Hippocampal formation (tissue), 2 donors: ENCODE data around the gene KRT2.

Experiments used
- DNase-seq, 2 donors: peaks; one replicate each; lab custom pipeline; 2025; lab: John Stamatoyannopoulos, UW

KRT2 gene

DNA sequence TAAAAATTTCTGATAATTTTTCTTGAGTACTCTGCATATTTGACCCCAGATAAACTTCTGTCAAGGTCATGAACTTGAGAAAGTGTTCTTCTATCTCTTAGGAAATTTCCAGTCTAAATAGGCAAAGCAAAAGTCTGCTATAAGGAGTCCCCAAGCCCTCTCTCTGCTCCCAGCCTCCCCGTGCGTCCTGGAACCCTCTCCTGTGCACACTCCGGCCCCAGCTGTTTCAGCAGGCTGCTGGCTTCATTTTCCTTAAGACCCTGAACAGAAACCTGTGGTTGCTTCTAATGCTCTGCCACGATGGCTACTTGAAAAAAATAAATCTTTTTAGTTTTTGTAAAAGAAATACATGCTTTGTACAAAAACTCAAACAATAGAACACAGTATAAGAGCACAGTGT, 14.7 kb downstream of the KRT2 start:
- DNase-seq = no peak

DNA sequence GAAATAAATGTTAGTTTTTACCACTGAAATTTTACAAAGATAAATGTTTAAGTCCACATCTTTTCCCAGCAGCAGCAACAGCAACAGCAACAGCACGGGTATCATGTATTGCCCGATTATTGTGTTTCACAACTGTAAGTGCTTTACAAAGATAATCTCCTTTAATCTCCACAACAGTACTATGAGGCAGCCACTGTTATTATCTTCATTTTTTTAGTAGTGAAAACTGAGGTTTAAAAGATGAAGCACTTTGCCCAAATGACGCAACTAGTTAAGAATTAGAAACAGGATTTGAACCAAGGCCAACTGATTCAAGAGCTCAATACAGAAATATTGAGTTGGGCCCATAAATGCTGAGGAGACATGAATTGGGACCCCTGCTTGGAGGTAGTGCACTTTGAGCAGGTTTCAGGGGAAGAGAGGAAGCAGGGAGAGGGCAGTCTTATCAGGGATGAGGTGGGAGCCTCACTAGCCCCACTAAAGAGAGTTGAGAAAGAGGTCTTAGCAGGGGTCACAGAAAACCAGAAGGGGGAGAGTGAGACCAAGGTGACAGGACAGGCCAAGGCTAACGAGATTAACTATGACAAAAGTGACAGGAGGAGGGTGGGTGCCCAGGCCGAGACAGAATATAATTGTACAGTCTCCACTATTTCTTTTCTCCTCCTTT, 15.3 kb downstream of the KRT2 start:
- DNase-seq = no peak

DNA sequence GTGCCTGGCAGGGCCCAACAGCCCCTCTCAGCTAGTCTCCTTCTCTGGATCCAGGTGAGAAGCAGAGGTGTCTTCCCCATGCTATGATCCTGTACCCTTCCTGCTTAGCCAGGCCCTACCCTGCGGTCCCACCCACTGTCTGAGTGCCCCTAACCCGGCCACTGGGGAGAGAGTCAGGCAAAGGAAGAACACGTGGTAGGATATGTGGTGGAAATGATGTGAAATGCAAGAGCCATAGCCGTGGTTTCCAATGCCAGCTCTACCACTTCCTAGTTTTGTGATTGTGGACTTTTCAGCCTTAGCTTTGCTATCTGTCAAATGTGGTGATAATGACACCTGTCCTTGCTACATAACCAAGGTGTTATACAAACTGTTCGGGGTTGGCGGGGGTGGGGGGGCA, 15.8 kb downstream of the KRT2 start:
- no peak for DNase-seq

DNA sequence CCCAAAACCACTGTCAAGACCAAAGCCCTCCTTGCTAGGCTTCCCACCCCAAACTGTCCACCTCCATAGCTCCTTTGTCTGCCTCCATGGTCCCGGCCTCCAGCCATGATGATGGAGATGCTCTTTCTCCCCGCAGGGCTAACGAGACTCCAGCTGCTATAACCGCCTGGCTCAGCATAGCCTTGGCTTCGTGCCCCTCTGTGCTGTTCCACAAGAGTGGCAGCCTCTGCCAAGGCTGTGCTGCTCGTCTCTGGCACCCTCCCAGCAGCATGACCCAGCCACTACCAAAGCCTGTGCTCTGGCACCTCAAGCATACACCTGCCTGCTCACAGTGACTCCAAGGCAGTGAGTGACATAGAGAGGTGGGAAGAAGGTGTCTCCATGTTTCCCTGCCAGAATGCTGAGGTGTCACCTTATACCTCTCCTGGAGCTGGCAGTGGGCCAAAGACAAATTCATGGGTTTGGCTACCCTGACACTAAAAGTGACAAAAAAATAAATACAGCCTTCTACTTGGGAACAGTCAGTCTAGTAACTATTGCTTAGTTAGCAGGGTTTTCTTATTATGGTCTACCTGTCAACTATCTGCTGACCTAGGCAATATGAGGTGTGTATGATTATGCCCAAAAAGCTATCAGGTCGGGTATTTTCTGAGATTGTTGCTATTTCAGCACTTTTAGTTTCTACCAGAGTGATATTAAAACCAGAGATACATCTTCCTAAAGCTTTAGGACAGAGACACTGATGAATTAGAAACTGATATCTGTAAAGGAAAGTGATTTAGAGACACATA, 17.6 kb downstream of the KRT2 start:
- peak; percentile 70 to 74 for DNase-seq

DNA sequence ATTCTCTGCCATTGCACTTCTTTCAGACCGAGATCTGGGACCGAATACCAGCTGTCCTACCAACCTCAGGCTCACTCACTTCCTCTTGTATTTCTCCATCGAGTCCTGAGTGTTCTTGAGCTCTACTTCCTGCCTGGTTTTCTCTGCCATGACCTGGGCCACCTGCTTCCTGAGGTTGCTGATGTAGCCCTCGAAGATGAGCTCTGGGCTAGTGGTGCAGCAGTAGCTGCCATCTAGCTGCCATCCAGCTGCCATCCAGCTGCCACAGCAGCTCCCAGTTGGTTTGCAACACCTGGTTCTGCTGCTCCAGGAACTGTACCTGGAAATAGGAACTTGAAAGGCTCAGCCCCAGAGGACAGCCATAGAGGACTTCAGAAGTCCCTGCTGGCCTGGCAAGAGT, 18.6 kb downstream of the KRT2 start:
- DNase-seq = no peak

DNA sequence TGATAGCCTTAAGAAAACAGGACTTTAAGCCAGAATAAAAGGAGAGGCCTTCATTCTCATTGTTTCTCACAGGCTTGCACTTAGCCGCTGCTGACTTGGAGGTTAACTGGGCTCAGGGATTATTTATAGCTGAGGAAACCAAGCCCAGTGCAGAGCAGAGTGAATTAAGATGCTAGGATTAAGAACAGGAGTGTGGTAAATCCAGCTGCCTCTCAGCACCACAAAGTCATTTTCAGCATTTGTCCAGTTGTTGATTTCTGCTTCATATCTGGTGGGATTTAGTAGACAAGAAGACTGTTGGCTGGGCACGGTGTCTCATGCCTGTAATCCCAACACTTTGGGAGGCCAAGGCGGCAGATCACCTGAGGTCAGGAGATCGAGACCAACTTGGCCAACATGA, 19.4 kb downstream of the KRT2 start:
- DNase-seq = no peak

DNA sequence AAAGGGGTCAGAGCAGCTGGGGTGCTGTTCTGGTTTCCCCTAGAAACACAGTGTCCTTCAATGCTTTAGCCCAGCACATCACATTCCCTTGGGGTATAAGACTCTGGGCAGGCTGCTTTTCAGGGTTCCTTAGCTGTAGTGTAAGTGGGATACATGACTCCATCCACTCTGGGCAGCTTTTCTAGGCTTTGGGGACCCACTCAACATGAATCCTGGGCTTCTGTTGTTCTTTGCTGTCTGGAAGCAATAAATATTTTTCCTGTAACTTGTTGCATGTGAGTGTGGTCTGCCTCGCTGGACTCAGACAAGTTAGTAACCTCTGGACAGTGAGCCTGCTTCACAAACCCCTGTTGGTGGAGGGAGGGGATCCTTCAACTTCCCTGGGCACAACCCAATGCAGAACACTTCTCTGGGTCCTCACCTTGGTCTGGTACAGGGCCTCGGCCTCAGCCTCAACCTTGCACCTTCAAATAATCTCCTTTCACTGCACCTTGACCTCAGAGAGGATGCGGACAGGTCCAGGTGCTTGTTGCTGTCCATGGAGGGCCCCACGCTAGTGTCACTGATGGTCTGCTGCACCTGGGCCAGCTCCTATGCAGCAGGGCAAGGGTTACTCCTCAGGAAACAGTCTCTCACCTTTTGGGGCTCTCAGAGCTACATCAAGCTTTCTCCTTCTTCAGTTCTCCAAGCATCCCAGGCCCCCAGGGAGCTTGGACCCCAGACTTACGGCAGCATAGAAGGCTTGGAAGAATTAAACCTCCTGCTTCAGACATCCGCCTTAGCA, 20.1 kb downstream of the KRT2 start:
- no peak for DNase-seq

DNA sequence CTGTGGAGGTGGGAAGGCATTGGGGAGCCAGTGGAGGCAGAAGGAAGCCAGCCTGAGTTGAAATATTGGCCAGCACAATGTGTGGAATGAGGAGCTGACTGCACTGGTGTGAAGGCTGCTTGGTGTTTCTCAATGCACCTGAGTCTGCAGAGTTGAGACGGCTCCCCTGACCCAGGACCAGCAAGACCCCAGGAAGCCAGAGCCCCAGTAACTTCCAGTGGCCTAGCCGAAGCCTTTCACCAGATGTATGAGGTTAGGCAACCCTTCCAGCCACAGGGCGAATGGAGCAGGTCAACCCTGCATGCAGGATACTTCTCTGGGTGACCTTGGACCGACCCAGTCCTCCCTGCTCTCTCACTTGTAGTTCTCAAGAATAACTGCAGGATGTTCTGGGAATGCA, 20.7 kb downstream of the KRT2 start:
- DNase-seq = no peak

DNA sequence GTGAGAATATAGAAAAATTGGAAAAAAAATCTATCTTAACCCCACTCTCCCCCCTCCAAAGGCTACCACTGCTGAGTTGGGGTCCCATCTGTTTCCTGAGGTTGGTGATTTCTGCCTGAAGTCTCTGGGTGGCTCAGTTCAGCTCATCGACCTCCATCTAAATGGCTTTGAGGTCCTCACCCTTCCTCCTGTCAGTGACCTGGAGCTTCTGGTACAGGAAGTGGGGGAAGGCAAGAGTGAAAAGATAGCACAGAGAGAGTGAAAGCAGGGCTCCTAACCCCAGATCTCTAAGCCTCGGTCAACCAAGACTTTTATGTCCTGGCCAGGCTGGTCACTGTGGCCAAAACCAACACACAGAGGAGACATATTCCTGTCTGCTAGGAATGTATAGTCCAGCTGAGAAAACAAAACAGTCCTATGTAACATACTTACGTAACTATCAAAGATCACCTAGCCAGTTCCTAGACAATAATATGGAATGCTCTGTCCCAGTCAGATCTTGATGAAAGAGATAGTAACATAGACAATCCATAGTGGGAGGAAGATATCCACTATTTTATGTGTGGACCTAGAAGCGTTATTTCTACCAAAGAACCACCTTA, 21.3 kb downstream of the KRT2 start:
- no peak for DNase-seq

DNA sequence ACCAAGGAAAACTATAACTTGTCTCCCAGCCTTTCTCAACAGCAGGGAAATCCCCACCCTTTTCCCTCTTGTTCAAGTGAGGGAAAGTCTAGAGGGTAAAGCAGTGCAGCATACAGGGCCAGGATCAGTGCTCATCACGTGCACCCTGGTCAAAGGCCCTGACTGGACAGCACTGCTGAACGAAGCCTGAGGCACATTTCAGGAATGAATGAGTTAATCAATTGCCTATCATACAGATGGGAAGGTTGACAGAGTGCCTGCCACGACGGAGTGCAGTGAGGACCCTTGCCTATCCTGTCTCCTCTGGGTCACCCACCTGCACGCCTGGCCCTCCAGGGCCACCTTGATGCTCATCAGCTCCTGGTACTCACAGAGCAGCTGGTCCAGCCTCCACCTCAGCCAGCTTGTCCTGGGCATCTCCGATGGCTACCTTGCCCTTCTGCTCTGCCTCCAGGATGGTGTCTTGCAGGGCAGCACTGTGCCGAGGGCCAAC, 22.0 kb downstream of the KRT2 start:
- DNase-seq = no peak

DNA sequence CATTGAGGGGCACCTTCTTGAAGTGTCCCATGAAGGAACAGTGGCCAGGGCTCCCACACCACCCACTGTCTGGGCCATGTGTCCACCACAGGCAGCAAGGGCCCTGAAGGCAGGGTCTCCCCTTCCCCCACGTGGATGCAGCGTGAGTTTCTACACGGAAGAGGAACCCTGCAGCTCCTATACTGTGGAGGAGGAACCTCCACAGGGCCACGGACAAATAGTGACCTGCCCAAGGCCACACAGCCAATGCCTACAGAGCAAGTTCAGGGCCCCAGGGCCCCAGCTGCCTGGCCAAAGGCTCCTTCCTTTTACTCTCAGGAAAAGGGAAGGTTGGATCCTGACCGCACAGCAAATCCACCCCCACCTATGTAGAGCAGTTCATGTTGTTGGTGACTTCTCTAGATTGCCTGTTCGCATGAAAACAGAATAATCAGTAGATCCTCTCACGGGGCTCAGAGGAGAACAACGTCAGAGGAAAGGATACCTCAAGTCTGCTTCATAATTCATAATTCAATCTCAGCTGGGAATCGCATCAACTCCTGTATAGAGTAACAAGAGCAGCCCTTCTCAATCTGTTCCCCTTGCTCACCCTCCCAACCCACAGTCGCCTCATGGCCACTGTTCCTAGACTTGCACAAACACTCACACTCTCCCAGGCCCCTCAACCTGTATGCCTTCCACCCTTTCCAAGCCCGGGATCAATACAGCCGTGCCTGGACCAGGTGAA, 22.6 kb downstream of the KRT2 start:
- DNase-seq = no peak

DNA sequence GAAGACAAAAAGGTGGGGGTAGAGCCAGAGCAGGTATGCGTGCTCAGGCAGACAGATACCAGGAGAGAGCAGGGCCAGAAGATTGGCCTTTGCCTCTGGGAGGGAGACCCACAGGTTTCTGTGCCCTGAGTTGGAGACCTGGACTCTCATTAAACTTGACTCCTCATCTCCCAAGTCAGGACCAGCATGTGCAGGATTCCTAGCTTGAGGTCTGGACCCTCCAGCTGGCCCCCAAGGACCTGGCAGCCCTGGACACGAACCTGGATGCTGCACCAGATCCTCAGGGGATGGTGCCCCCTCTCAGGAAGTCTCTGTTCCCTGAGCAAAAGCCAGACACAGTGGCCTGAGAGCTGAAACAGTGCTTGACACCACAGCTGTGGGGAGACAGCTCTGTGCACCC, 23.2 kb downstream of the KRT2 start:
- no peak for DNase-seq

DNA sequence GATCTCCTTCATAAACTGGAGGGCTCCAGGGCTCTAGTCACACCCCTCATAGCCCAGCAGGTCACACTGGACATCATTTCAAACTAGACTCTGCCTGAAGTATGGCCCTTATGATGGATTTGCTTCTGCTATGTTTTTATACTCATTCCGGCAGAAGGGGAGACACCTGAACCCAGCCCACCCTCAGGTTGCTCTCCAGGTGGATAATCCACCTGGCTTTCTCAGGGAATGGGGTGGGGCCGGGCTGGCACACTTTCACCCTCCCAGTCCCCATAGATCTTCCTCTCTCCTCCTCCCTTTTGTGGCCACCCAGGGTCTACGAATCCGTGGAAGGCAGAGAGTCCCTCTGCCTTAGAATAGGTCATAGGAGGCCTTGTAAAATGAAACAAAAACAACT, 23.9 kb downstream of the KRT2 start:
- no peak for DNase-seq

DNA sequence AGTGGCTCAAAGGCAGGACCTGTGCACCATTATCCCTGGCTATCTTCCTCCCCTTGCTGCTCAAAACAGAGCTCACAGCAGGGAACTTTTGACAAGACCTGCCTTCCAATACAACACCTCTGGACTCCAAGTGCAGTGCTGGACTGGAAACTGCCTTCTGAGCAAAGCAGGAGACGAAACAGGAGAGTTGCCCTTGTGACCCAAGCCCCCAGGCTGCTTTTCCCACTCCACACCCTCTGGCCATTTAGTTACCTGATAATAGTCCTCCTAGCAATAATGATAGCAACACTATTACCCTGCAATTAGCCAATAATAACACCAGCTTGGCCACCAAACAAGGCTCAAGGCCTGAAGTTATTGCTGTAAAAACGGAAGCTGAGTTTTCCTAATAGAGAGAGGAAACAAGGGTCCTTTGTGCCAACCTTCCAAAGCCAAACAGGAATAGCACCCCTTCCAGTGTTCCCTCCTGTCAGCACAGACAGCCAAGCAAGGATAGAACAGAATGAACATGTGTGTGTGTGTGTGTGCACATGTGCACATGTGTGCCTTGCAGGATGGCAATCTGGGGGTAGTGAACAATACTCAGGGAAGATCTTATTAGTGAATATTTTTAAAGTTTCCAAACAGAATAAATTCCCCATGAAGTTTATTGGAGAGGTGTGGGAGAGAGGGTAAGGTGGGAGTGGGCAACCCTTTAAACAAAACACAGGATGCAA, 24.5 kb downstream of the KRT2 start:
- DNase-seq = no peak

DNA sequence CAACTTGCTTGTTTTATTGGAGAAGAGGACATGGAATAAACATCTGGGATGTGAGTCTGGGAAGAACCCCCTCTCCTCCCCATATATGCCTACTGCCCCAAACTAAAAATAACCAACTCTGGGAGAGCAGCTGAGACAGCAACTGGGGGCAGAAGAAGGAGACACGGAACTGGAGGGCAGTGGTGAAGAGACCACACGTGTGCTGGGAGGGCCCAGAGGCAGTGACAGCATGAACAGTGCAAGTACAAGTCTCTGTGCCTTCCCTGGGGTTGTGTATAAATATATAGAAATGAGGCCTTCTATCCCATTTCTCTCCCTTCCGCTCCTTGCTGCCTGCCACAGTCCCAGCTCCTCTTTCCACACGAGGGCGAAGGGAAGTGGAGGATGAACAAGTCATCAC, 29.7 kb downstream of the KRT2 start:
- no peak for DNase-seq

DNA sequence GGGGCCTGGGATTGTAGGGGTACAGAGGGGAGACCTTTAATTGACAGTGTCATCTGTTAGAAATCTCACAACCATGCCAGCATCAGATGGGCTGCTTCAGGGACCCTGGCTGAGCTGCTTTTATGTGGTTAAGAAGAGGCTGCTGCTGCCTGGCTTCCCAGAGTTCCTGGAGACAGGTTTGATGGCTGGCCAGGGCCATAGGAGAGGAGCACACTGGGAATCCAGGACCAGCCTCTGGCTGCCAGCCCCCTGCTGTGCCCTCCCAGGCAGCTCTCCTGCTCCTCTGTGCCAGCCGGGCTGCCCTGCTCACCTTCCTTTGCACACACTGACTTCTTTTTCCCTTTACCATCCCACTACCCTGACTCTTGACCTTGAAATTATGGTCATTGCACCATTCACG, 33.1 kb downstream of the KRT2 start:
- no peak for DNase-seq

DNA sequence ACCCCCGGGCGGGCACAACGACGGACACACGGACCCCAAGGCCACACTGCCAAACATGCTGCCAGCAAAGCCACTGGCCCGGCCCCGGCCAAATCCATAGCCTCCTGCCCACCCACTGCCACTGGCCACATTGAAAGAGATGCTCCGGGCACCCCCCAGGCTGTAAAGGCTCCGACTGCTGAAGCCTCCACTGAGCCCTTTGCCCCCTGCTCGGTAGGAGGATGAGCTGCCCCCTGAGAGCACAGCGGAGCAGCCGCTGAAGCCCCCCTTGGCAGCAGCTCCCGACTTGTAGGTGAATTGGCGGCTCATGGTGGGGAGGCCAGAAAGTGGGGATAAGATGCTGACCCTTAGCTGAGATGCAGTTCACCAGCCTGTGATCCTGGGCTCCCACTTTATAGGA, 33.8 kb downstream of the KRT2 start, which contains the start of gene KRT73:
KRT73 (minus strand) TSS at position 344 of the 400 bp plus-strand sequence; CDS start at position 309, 35 bp downstream.
- DNase-seq = no peak

DNA sequence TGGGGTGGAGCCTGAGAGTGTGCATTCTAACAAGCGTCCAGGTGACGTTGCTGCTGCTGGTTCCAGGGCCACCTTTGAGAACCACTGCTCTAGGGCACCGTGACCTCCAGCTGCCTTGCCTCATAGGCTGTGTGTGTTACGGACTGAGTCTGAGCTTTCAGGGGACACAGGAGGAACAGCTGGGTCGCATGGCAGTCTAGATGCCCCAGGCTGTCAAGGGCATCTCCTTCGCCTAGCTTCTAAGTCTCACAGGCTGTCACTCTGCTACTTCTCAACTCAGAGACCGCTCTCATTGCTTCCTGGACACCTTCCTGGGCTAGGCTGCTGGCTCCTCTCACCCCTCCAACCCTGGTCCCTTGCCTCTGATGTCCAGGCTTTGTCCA, 34.6 kb downstream of the KRT2 start:
- no peak for DNase-seq

DNA sequence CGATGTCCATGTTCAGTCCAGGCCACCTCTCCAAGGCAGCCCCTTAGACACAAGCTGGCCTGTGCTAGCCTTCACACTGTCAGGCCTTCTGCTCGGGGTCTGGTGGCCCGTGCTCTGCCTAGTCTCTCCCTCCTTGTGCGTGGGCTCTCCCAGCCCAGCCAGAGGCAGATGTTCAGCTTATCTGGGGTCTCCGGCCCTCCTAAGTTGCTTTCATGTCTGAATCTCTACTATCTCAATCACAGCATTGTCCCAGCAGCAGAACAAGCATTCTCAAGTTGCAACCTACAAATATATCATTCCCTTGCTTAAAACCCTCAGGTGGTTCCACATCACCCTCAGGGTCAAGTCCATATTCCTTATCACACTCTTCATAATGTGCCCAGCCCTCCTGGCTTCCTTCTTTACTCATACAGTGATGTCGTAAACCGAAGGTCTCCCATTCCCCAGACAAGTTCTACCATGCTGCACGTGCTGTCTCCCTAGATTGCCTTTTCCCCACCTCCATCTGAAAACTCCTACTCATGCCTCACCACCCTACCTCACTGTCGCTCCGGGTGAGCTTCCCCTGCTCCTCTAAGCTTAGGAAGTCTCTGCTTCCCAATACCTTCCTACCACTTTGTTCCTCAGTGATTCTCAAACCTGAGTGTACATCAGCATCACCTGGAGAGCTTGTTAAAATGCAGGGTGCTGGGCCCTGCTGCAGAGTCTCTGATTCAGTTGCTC, 35.2 kb downstream of the KRT2 start:
- DNase-seq = no peak

DNA sequence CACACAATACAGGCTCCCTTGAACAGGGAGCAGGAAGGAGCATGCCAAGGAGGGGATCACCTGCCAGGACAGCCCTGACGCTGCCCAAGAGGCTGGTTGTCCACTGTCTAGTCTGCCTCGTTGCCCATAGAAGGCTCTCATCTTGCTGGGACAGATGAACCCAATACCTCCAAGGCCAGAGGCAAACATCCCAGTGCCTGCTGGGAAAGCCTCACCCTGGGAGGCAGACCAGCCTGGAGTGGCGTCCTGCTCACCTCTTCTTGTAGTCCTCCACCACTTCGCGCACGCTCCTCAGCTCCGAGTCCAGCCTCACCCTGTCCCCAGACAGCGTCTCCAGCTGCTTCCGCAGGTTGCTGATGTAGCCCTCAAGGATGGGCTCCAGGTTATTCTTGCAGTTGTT, 36.1 kb downstream of the KRT2 start:
- DNase-seq = no peak
